A549 treated with AZD9567 at 1 μM for 4 hours (cell line): ENCODE data around the gene GFRA4. TPM values are rescaled to one million over a fixed set of nuclear protein-coding genes. Genes with fewer than 3 reads are reported as not detected.

ENCODE experiments used
- total RNA-seq: library from RNA; stranded (reverse); fragments of 200-300 nt; extraction: Qiagen RNA extraction; gene quantifications from 5 replicates; pipeline ENCODE4 v1.2.3, GENCODE V29; 2022; ENCODE audit not compliant: insufficient read depth

GFRA4 gene, protein sequence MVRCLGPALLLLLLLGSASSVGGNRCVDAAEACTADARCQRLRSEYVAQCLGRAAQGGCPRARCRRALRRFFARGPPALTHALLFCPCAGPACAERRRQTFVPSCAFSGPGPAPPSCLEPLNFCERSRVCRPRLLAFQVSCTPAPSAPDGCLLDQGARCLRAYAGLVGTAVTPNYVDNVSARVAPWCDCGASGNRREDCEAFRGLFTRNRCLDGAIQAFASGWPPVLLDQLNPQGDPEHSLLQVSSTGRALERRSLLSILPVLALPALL
- total RNA-seq, result not detected in 5 replicates

DNA sequence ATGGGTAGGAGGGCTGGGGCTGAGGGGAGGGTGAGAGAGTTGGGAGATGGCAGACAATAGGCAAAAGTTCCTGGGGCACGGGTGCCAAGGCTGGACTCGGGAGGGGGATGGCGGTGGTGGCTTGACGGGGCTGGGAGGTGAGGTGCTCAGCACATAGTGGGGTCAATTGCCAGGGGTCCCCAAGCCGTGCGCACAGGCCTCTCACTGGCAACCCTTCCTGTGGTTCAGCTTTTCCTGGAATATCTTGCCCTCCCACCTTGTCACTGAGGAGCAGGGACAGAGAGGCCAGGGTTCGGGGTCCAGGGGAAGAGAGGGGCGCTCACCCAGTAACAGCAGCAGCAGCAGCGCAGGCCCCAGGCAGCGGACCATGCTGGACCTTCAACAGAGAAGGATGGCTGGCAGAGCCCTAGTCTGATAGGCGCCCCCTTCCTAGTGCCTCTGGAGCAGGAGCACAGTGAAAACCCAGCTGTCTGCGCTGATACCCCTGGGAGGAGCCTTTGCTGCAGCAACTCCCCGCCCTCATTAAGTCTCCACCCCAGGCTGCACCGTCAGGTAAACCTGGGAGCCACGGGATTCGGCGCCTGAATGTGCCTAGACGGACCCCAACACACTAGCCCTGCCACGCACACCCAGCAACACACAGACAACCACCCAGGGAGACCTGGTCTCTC is at the start of gene GFRA4:
Gene GFRA4 (minus strand): TSS at position 369 of the 671 bp plus-strand sequence. CDS start 0 bp downstream, at position 369.

DNA sequence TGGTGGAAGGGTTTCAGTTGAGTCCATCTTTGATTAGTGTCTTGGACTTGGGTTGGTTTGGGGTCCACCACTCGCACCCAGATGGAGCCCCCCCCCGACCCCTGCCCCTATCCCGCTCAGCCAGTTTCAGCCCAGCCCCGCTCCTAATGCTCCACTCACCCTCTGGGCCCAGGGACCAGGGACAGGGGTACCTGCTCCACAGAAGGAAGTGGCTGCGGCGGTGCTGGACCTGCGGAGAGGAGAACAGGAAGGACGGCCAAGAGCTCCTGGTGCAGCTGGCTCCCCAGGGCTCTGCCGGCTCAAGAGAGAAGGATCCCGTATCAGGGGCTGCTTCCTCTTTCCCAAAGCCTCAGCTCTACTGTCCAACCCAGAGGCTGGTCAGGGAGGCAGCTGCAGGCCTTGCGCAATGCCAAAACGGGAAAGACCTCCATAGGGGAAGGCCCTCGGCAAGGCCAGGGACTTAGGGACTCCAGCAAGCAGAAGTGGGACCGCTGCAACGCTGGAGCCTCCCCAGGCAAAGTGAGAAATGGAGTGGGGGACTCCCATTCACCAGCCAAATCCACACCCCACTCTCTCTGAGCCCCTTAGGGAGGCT is 49.2 kb upstream of the GFRA4 start, which contains the start of gene SIGLEC1:
Gene SIGLEC1 (minus strand): TSS at position 322 of the 595 bp plus-strand sequence. CDS start 5,472 bp downstream, outside the sequence.

DNA sequence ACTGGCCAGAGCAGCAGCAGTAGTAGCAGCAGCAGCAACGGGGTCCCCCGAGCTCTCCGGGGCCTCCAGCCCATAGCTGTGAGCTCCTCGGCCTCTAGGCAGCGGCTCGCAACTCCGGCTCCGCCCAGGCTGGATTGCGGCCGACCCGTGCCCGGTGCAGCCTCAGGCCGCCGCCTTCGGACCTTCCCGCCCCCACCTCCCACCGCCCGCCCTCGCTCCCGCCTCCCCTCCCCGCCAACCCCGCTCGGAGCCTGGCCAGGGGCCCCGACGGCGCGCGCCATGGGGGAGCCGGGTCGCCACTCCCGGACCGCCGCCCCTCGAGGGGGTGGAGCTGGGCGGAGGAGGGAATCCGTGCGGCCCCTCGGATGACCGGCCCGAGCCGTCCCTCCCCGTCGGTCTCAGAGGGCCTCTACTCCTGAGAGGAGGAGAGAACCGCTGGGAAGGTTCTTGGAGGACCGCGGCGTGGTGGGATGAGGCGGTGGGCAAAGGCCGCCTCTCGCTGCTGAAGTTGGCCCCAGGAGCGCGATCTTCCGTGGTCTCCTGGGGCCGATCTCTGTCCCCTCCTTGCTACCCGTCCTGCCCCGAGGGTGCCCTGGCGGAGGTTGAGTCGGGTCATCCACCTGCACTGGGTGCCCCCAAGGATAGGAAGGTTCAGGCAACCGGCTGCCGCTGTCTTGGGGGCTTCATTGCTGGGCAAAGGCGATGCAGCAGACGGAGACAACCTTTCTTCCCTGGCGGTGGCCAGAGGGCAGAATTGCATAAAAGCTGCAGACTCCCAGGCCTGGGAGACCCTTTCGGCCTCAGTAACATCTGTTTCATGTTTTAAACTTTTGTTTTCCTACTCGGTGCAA is 19.0 kb upstream of the GFRA4 start, which contains the start of gene ADAM33:
Gene ADAM33 (minus strand): TSS at position 80 of the 851 bp plus-strand sequence. CDS start 6 bp downstream, at position 74.

Other genes starting within 250 kb of the GFRA4 start
- 19.7 to 26.0 TPM (median 25.8 TPM) in 5 replicates for gene ATRN, start 192.4 kb downstream of the GFRA4 start, total RNA-seq
- 0.06 to 0.09 TPM (median 0.06 TPM) in 3 of 5 replicates, not detected in the others for gene ADAM33, start 18.6 kb upstream of the GFRA4 start, total RNA-seq
- gene SIGLEC1, start 49.2 kb upstream of the GFRA4 start, total RNA-seq, result 0.01 to 0.03 TPM (median 0.03 TPM) in 3 of 5 replicates, not detected in the others
- 0.46 to 0.70 TPM (median 0.56 TPM) in 4 of 5 replicates, not detected in the other for gene HSPA12B, start 69.3 kb upstream of the GFRA4 start, total RNA-seq
- gene ADISSP, start 104.4 kb upstream of the GFRA4 start, total RNA-seq, result 127 to 178 TPM (median 163 TPM) in 5 replicates
- gene SPEF1, start 118.0 kb upstream of the GFRA4 start, total RNA-seq, result 2.0 to 2.4 TPM (median 2.1 TPM) in 4 of 5 replicates, not detected in the other
- 112 to 119 TPM (median 115 TPM) in 5 replicates for gene CENPB, start 123.3 kb upstream of the GFRA4 start, total RNA-seq
- 174 to 209 TPM (median 207 TPM) in 5 replicates for gene CDC25B, start 132.9 kb upstream of the GFRA4 start, total RNA-seq
- 18.0 to 19.7 TPM (median 18.7 TPM) in 5 replicates for gene AP5S1, start 157.1 kb upstream of the GFRA4 start, total RNA-seq
- gene MAVS, start 183.4 kb upstream of the GFRA4 start, total RNA-seq, result 19.0 to 22.4 TPM (median 21.8 TPM) in 5 replicates
- 55.0 to 59.2 TPM (median 56.6 TPM) in 5 replicates for gene PANK2, start 226.0 kb upstream of the GFRA4 start, total RNA-seq